HepG2 (cell line): Measurements from ENCODE around the gene CAPN9. TPM values are rescaled to one million over a fixed set of nuclear protein-coding genes. Genes with fewer than 3 reads are reported as not detected.
A peak's percentile ranks its signal among the peaks of the same experiment; 100 is the strongest.

Experiments
- AGO2 ChIP-seq: fragments of 200-400 bp; formaldehyde crosslinking; optimal IDR thresholded peaks from 2 replicates; pipeline ENCODE3; 2017; ENCODE audit warnings: mild to moderate bottlenecking, low read depth, low read length, moderate library complexity
- ATRX ChIP-seq: sonication (generic); formaldehyde crosslinking; IDR thresholded peaks from 2 replicates; pipeline ENCODE4 v1.4.0; 2020; ENCODE audit warnings: missing genetic modification reagents, borderline replicate concordance
- BHLHE40 ChIP-seq: IDR thresholded peaks from 2 replicates; pipeline ENCODE4 v1.6.1; 2011; ENCODE audit warnings: low read length, improper control_type of control experiment
- FOXP1 ChIP-seq, 2 experiments: fragments of 450-650 bp in 1 of 2; IDR thresholded peaks; 2 replicates each; pipeline ENCODE4 v1.6.1; 2017 to 2018; ENCODE audit warnings: antibody characterized with exemption in 1 of 2
- HHEX ChIP-seq: IDR thresholded peaks from 2 replicates; pipeline ENCODE4 v1.6.1; 2016; ENCODE audit warnings: control low read depth
- HMGA1 ChIP-seq: sonication (generic); formaldehyde crosslinking; conservative IDR thresholded peaks from 2 replicates; pipeline ENCODE4 v1.4.0; 2020; ENCODE audit warnings: missing genetic modification reagents
- HOXA5 ChIP-seq: sonication (generic); formaldehyde crosslinking; IDR thresholded peaks from 2 replicates; pipeline ENCODE4 v1.4.0; 2020; ENCODE audit warnings: missing genetic modification reagents
- KDM5A ChIP-seq: fragments of 200-600 bp; sonication (generic); IDR thresholded peaks from 2 replicates; pipeline ENCODE4 v1.7.0; 2018; ENCODE audit warnings: antibody characterized with exemption, mild to moderate bottlenecking, low read length, borderline replicate concordance
- LCORL ChIP-seq, 2 experiments: fragments of 450-650 bp in 1 of 2; sonication (generic) in 1 of 2; formaldehyde crosslinking in 1 of 2; IDR thresholded peaks; 2 replicates each; pipeline versions ENCODE4 v1.5.0 to v1.6.1; 2017 to 2020; ENCODE audit warnings: antibody characterized with exemption in 1 of 2, missing genetic modification reagents in 1 of 2
- NFE2 ChIP-seq: sonication (generic); formaldehyde crosslinking; IDR thresholded peaks from 2 replicates; pipeline ENCODE4 v1.4.0; 2020; ENCODE audit warnings: missing genetic modification reagents
- PHF21A ChIP-seq: sonication (generic); formaldehyde crosslinking; IDR thresholded peaks from 2 replicates; pipeline ENCODE4 v1.5.0; 2020; ENCODE audit warnings: mild to moderate bottlenecking, missing genetic modification reagents
- RXRA ChIP-seq: sonication (generic); formaldehyde crosslinking; IDR thresholded peaks from 2 replicates; pipeline ENCODE4 v1.5.1; 2020; ENCODE audit warnings: missing genetic modification reagents
- SETDB1 ChIP-seq: sonication (generic); formaldehyde crosslinking; IDR thresholded peaks from 2 replicates; pipeline ENCODE4 v1.5.1; 2020; ENCODE audit warnings: missing genetic modification reagents, mild to moderate bottlenecking, borderline replicate concordance
- SP1 ChIP-seq, 2 experiments: fragments of 450-650 bp in 1 of 2; sonication (generic) in 1 of 2; formaldehyde crosslinking in 1 of 2; IDR thresholded peaks; 2 replicates each; pipeline versions ENCODE4 v1.4.0 to v1.6.1; 2016 to 2020; ENCODE audit warnings: missing genetic modification reagents in 1 of 2
- TAF15 ChIP-seq: fragments of 200-400 bp; formaldehyde crosslinking; IDR thresholded peaks from one replicate; pipeline ENCODE4 v1.6.1; 2018; ENCODE audit warnings: mild to moderate bottlenecking, low read depth, low read length; ENCODE audit not compliant: poor library complexity, severe bottlenecking
- polyA plus RNA-seq, 8 experiments: library from polyadenylated mRNA; depleted of rRNA in 3 of 8; stranded (reverse) in 7 of 8; unstranded in 1 of 8; fragments of >200 nt; fragmentation: Illumina TruSeq in 4 of 8; extraction: Trizol in 4 of 8; gene quantifications; 2 replicates each; pipeline versions ENCODE4 v1.2.1 to v1.2.3, GENCODE V29; 2011 to 2016; ENCODE audit warnings: low read depth in 4 of 8, missing spikeins in 1 of 8, mixed read lengths in 1 of 8; ENCODE audit not compliant: insufficient read depth in 1 of 8
- total RNA-seq, 5 experiments: library from RNA; depleted of rRNA; stranded (reverse); fragments of >200 nt; fragmentation: Illumina TruSeq; extraction: Trizol; gene quantifications; 2 replicates each; pipeline ENCODE4 v1.2.3, GENCODE V29; 2016; ENCODE audit warnings: low read depth in 1 of 5
- TF ChIP-seq, protein P1 (sequence below): sonication (generic); formaldehyde crosslinking; IDR thresholded peaks from 2 replicates; pipeline ENCODE4; 2020; ENCODE audit warnings: missing genetic modification reagents, mild to moderate bottlenecking, borderline replicate concordance
- TF ChIP-seq, protein P2 (sequence below): sonication (generic); formaldehyde crosslinking; IDR thresholded peaks from 2 replicates; pipeline ENCODE4 v1.8.1; 2023; ENCODE audit warnings: mild to moderate bottlenecking, inconsistent platforms, moderate library complexity, missing genetic modification reagents, borderline replicate concordance
- TF ChIP-seq, protein P3 (sequence below): sonication (generic); formaldehyde crosslinking; IDR thresholded peaks from 2 replicates; pipeline ENCODE4 v1.4.0; 2020; ENCODE audit warnings: mild to moderate bottlenecking, missing genetic modification reagents
- TF ChIP-seq, protein P4 (sequence below): sonication (generic); formaldehyde crosslinking; IDR thresholded peaks from 2 replicates; pipeline ENCODE4 v1.5.0; 2020; ENCODE audit warnings: missing genetic modification reagents, mild to moderate bottlenecking, borderline replicate concordance
- TF ChIP-seq, protein P5 (sequence below): sonication (generic); formaldehyde crosslinking; conservative IDR thresholded peaks from 2 replicates; pipeline ENCODE4 v1.8.0; 2022; ENCODE audit warnings: low read depth, missing genetic modification reagents

The CAPN9 gene
- total and polyA plus RNA-seq, 2 of the 13 experiments (the other 11 are each of a cell fraction or from before 2014, with no cell fraction given): 0.04 to 0.31 TPM

DNA sequence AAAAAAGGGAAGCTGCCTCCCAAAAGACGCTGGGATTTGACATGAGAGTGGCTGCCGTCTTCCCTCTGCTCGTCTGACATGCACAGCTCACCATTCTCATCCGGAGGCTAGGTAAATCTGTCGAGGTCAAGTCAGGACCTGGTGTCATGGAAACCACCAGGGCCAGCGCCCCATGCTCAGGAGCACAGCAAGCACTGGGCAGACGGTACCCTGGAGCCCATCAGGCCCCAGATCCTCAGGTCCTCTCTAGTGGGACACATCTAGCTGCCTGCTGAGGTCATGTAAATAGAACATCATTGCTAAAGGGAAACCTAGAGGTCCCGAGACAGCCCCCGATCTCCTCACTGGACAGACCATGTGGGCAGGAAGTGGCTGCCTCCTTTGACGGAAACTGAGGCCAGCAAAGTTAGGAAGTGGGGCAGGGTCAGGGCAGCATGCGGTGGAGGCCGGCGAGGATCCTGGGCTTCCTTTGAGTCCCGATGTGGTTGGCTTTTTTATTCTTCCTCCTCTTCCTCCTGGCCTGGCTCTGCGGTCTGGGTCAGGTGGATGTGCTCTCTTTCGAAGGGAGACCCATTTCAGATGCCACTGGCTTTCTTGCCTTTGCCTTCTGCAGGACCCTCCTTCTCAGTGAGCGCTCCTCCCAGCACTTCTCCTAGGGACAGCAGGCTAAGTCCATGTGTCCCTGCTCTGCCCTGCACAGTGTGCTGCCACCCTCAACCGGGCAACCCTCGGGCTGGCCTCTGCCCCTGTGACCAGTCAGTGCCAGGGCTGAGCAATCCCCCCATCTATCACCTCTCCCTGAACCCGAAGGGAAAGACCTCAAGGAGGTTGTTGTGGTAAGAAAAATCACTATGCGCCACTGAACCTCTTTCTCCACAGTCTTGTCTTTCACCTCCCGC is 39.2 kb upstream of the CAPN9 start (continued):
- TF ChIP-seq, protein P1, sequence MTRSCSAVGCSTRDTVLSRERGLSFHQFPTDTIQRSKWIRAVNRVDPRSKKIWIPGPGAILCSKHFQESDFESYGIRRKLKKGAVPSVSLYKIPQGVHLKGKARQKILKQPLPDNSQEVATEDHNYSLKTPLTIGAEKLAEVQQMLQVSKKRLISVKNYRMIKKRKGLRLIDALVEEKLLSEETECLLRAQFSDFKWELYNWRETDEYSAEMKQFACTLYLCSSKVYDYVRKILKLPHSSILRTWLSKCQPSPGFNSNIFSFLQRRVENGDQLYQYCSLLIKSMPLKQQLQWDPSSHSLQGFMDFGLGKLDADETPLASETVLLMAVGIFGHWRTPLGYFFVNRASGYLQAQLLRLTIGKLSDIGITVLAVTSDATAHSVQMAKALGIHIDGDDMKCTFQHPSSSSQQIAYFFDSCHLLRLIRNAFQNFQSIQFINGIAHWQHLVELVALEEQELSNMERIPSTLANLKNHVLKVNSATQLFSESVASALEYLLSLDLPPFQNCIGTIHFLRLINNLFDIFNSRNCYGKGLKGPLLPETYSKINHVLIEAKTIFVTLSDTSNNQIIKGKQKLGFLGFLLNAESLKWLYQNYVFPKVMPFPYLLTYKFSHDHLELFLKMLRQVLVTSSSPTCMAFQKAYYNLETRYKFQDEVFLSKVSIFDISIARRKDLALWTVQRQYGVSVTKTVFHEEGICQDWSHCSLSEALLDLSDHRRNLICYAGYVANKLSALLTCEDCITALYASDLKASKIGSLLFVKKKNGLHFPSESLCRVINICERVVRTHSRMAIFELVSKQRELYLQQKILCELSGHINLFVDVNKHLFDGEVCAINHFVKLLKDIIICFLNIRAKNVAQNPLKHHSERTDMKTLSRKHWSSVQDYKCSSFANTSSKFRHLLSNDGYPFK (CRISPR knock-in tag): no peak
- TF ChIP-seq FOXP1 (IDR thresholded peaks at IDR 0.05) (no peak), FOXP1 (CRISPR knock-in tag; IDR thresholded peaks at IDR 0.05) (no peak), RXRA (no peak), PHF21A (CRISPR knock-in tag) (no peak), HHEX (CRISPR knock-in tag) (no peak), HMGA1 (CRISPR knock-in tag) (no peak), TAF15 (no peak), LCORL (IDR thresholded peaks at IDR 0.05) (no peak), LCORL (CRISPR knock-in tag; IDR thresholded peaks at IDR 0.05) (no peak), HOXA5 (no peak), SETDB1 (no peak), KDM5A (no peak), NFE2 (no peak), SP1 (IDR thresholded peaks at IDR 0.05) (no peak), SP1 (CRISPR knock-in tag; IDR thresholded peaks at IDR 0.05) (no peak), ATRX (no peak; the same call in 1 of the 2 replicates), BHLHE40 (no peak), AGO2 (peak; percentile 13)
- TF ChIP-seq, protein P2, sequence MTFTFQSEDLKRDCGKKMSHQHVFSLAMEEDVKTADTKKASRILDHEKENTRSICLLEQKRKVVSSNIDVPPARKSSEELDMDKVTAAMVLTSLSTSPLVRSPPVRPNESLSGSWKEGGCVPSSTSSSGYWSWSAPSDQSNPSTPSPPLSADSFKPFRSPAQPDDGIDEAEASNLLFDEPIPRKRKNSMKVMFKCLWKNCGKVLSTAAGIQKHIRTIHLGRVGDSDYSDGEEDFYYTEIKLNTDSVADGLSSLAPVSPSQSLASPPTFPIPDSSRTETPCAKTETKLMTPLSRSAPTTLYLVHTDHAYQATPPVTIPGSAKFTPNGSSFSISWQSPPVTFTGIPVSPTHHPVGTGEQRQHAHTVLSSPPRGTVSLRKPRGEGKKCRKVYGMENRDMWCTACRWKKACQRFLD (CRISPR knock-in tag): no peak
- TF ChIP-seq, protein P3, sequence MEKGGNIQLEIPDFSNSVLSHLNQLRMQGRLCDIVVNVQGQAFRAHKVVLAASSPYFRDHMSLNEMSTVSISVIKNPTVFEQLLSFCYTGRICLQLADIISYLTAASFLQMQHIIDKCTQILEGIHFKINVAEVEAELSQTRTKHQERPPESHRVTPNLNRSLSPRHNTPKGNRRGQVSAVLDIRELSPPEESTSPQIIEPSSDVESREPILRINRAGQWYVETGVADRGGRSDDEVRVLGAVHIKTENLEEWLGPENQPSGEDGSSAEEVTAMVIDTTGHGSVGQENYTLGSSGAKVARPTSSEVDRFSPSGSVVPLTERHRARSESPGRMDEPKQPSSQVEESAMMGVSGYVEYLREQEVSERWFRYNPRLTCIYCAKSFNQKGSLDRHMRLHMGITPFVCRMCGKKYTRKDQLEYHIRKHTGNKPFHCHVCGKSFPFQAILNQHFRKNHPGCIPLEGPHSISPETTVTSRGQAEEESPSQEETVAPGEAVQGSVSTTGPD: no peak
- TF ChIP-seq, protein P4, sequence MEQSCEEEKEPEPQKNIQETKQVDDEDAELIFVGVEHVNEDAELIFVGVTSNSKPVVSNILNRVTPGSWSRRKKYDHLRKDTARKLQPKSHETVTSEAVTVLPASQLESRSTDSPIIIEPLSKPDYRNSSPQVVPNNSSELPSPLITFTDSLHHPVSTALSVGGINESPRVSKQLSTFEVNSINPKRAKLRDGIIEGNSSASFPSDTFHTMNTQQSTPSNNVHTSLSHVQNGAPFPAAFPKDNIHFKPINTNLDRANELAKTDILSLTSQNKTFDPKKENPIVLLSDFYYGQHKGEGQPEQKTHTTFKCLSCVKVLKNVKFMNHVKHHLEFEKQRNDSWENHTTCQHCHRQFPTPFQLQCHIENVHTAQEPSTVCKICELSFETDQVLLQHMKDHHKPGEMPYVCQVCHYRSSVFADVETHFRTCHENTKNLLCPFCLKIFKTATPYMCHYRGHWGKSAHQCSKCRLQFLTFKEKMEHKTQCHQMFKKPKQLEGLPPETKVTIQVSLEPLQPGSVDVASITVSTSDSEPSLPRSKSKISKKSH (CRISPR knock-in tag): no peak
- TF ChIP-seq, protein P5, sequence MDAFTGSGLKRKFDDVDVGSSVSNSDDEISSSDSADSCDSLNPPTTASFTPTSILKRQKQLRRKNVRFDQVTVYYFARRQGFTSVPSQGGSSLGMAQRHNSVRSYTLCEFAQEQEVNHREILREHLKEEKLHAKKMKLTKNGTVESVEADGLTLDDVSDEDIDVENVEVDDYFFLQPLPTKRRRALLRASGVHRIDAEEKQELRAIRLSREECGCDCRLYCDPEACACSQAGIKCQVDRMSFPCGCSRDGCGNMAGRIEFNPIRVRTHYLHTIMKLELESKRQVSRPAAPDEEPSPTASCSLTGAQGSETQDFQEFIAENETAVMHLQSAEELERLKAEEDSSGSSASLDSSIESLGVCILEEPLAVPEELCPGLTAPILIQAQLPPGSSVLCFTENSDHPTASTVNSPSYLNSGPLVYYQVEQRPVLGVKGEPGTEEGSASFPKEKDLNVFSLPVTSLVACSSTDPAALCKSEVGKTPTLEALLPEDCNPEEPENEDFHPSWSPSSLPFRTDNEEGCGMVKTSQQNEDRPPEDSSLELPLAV: no peak
